K562 (cell line): ENCODE measurements around the gene GCGR. TPM values are rescaled to one million over a fixed set of nuclear protein-coding genes. Genes with fewer than 3 reads are reported as not detected.
A peak's percentile ranks its signal among the peaks of the same experiment; 100 is the strongest.

Experiments
- ATF3 ChIP-seq, 2 experiments: fragments of 450-650 bp in 1 of 2; sonication (generic) in 1 of 2; formaldehyde crosslinking in 1 of 2; IDR thresholded peaks in 1 of 2; conservative IDR thresholded peaks in 1 of 2; 2 replicates each; pipeline versions ENCODE4 v1.6.1 to v1.8.1; 2016 to 2023; ENCODE audit warnings: mild to moderate bottlenecking in 2 of 2, moderate library complexity in 2 of 2, inconsistent platforms in 1 of 2, missing genetic modification reagents in 1 of 2
- ATF4 ChIP-seq: fragments of 450-650 bp; formaldehyde crosslinking; IDR thresholded peaks from 2 replicates; pipeline ENCODE4 v1.4.0; 2022; ENCODE audit warnings: mild to moderate bottlenecking, moderate library complexity
- BACH1 ChIP-seq: fragments of 200-800 bp; sonication (Bioruptor generic); IDR thresholded peaks from 2 replicates; pipeline ENCODE4 v1.6.1; 2016; ENCODE audit warnings: missing genetic modification characterization, missing compliant biosample characterization
- GMEB1 ChIP-seq: fragments of 250-450 bp; sonication (Bioruptor Pico); IDR thresholded peaks from 2 replicates; pipeline ENCODE4 v1.4.0; 2020; ENCODE audit warnings: mild to moderate bottlenecking
- HNRNPH1 ChIP-seq: fragments of 200-400 bp; formaldehyde crosslinking; optimal IDR thresholded peaks from 2 replicates; pipeline ENCODE3; 2017; ENCODE audit warnings: low read depth, mild to moderate bottlenecking, low read length, moderate library complexity
- MCM3 ChIP-seq: fragments of 450-650 bp; IDR thresholded peaks from 2 replicates; pipeline ENCODE4 v1.6.1; 2016
- MXI1 ChIP-seq: IDR thresholded peaks from 2 replicates; pipeline ENCODE4 v1.6.1; 2011; ENCODE audit warnings: low read depth, mild to moderate bottlenecking, improper control_type of control experiment, low read length
- NELFE ChIP-seq: IDR thresholded peaks from 2 replicates; pipeline ENCODE4 v1.6.1; 2011; ENCODE audit warnings: mild to moderate bottlenecking; ENCODE audit not compliant: insufficient read depth, insufficient read length
- PKNOX1 ChIP-seq: fragments of 450-650 bp; IDR thresholded peaks from 2 replicates; pipeline ENCODE4 v1.6.1; 2016
- POLR2G ChIP-seq: fragments of 200-400 bp; formaldehyde crosslinking; IDR thresholded peaks from 2 replicates; pipeline ENCODE4 v1.6.1; 2017; ENCODE audit warnings: low read depth, mild to moderate bottlenecking, antibody characterized with exemption, low read length, moderate library complexity
- PTRF ChIP-seq: fragments of 450-650 bp; IDR thresholded peaks from 2 replicates; pipeline ENCODE4 v1.6.1; 2016; ENCODE audit warnings: mild to moderate bottlenecking, missing genetic modification characterization, missing compliant biosample characterization
- RERE ChIP-seq: sonication (generic); formaldehyde crosslinking; IDR thresholded peaks from 2 replicates; pipeline ENCODE4 v1.8.0; 2023; ENCODE audit warnings: missing genetic modification reagents, mild to moderate bottlenecking, borderline replicate concordance
- ZC3H11A ChIP-seq: IDR thresholded peaks from 2 replicates; pipeline ENCODE4 v1.6.1; 2012; ENCODE audit warnings: low read depth, low read length, improper control_type of control experiment
- ZNF507 ChIP-seq: conservative IDR thresholded peaks from 2 replicates; pipeline ENCODE4 v1.6.1; 2017; ENCODE audit warnings: missing genetic modification characterization, missing compliant biosample characterization
- ZNF79 ChIP-seq: fragments of 250-450 bp; sonication (Bioruptor Pico); IDR thresholded peaks from 2 replicates; pipeline ENCODE4 v1.4.0; 2020; ENCODE audit warnings: low read depth, mild to moderate bottlenecking, moderate library complexity
- polyA plus RNA-seq, 8 experiments: library from polyadenylated mRNA; depleted of rRNA in 4 of 8; stranded (reverse) in 5 of 8; unstranded in 3 of 8; fragments of >200 nt; fragmentation: Nextera tagmentation in 2 of 8; fragmentation: Illumina TruSeq in 1 of 8; extraction: Ambion mirVana in 2 of 8; extraction: Trizol in 1 of 8; gene quantifications; 2 replicates each; pipeline versions ENCODE4 v1.2.1 to v1.2.3, GENCODE V29; 2011 to 2014; ENCODE audit warnings: inconsistent platforms in 1 of 8, missing spikeins in 1 of 8
- total RNA-seq, 7 experiments: library from RNA; depleted of rRNA in 6 of 7; stranded (reverse); fragments of >200 nt in 6 of 7; fragmentation: Illumina TruSeq in 2 of 7; extraction: Trizol in 2 of 7; gene quantifications; 2 replicates each; pipeline versions ENCODE4 v1.2.1 to v1.2.3, GENCODE V29; 2011 to 2021; ENCODE audit warnings: low replicate concordance in 1 of 7

Gene GCGR
- total and polyA plus RNA-seq, 9 of the 15 experiments (the other 6 are each of a cell fraction or from before 2014, with no cell fraction given), result not detected

GRCh38 chr17:81860756-81861568, 57.0 kb downstream of the GCGR start (continued):
- TF ChIP-seq ATF4 (peak; percentile 83), MCM3 (no peak), ATF3 (IDR thresholded peaks at IDR 0.05) (peak; percentile 100), ATF3 (CRISPR knock-in tag; conservative IDR thresholded peaks at IDR 0.05) (peak; percentile 92), NELFE (no peak), HNRNPH1 (no peak), ZNF79 (CRISPR knock-in tag) (peak; percentile 88), RERE (CRISPR knock-in tag) (no peak), BACH1 (tag) (peak; percentile 99), MXI1 (no peak), PTRF (tag) (peak; percentile 90), GMEB1 (CRISPR knock-in tag) (peak; percentile 82), POLR2G (peak; percentile 85), ZC3H11A (no peak), ZNF507 (no peak), PKNOX1 (peak; percentile 80)
